ENCODE measurements around the gene OR10G3.

The OR10G3 gene

GRCh38 chr14:21535545-21536417, 44.1 kb downstream of the OR10G3 start:
- DNase-seq (ENCODE audit: low read depth in 3 of 3, low spot score in 1 of 3) = no peak

- DNase-seq (ENCODE audit: low read depth in 3 of 3, low spot score in 1 of 3) = no peak
Measured at GRCh38 chr14:21534576-21534975, 45.3 kb downstream of the OR10G3 start.

- DNase-seq (ENCODE audit: low read depth in 3 of 3, low spot score in 1 of 3) = no peak
Measured at GRCh38 chr14:21533294-21533693, 46.6 kb downstream of the OR10G3 start.

GRCh38 chr14:21529515-21529914, 50.4 kb downstream of the OR10G3 start:
- DNase-seq (ENCODE audit: low read depth in 3 of 3, low spot score in 1 of 3) = no peak

- DNase-seq (ENCODE audit: low read depth in 3 of 3, low spot score in 1 of 3) = no peak
Measured at GRCh38 chr14:21528381-21529348, 51.2 kb downstream of the OR10G3 start.

- DNase-seq (ENCODE audit: low read depth in 3 of 3, low spot score in 1 of 3) = no peak
Measured at GRCh38 chr14:21527318-21527679, 52.6 kb downstream of the OR10G3 start.

GRCh38 chr14:21526672-21527317, 53.1 kb downstream of the OR10G3 start:
- no peak for DNase-seq (ENCODE audit: low read depth in 3 of 3, low spot score in 1 of 3)

GRCh38 chr14:21525962-21526671, 53.8 kb downstream of the OR10G3 start, which contains the start of gene SALL2:
Gene SALL2 (minus strand): TSS chr14:21526346. CDS start chr14:21526127, 219 bp downstream.
- DNase-seq (ENCODE audit: low read depth in 3 of 3, low spot score in 1 of 3) = peak in 2 of 3 donors; percentile 38 to 60

- DNase-seq (ENCODE audit: low read depth in 3 of 3, low spot score in 1 of 3) = no peak
Measured at GRCh38 chr14:21525571-21525961, 54.3 kb downstream of the OR10G3 start.

GRCh38 chr14:21524575-21525490, 55.0 kb downstream of the OR10G3 start:
- no peak for DNase-seq (ENCODE audit: low read depth in 3 of 3, low spot score in 1 of 3)

GRCh38 chr14:21523203-21523602, 56.7 kb downstream of the OR10G3 start:
- DNase-seq (ENCODE audit: low read depth in 3 of 3, low spot score in 1 of 3) = no peak

GRCh38 chr14:21521501-21521900, 58.4 kb downstream of the OR10G3 start:
- DNase-seq (ENCODE audit: low read depth in 3 of 3, low spot score in 1 of 3) = no peak

- no peak for DNase-seq (ENCODE audit: low read depth in 3 of 3, low spot score in 1 of 3)
Measured at GRCh38 chr14:21520767-21521166, 59.1 kb downstream of the OR10G3 start.

- DNase-seq (ENCODE audit: low read depth in 3 of 3, low spot score in 1 of 3) = no peak
Measured at GRCh38 chr14:21518725-21519124, 61.2 kb downstream of the OR10G3 start.
